IPS-NIHi7 (cell line): ENCODE data around the gene DRD5.

Experiments used
- DNase-seq: peaks from one replicate; pipeline ENCODE4 v3.0.0; 2012; ENCODE audit warnings: mixed read lengths; ENCODE audit errors: extremely low spot score

The DRD5 gene

GRCh38 chr4:9816285-9816684 lies 34.9 kb downstream of the DRD5 start:
- DNase-seq, result no peak

DNA sequence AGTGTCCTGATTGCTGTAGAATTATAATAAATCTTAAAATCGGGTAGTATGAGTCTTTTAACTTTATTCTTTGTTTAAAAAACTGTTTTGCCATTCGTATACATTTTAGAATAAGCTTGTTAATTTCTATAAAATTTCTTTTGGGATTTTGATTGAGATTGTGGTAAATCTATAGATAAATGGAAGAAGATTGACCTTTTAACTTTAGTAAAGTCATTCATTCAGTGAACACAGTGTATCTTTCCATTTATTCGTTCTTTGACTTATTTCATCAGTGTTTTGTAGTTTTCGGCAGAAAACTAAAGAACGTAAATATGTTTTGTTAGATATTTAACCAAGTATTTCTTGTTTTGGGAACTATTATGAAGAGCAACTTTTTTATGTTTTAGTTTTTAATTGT lies 38.9 kb downstream of the DRD5 start:
- no peak for DNase-seq

DNA sequence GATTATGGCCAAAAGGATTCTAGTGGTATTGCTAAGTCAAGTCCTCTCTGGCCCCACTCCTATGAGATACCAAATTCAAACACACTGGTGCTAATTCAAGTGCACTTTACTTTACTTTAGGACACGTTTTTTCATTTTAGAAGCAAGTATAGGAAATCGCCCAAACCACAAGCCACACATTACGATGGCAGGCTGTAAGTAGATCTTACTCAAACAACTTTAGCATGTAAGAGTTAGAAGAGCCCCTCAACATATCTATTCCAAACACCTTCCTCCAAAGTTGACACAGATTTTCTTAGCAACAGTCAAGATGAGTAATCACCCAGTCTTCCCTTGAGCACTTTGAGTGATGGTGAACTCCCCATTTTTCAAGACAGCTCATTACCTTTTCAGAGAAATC lies 43.6 kb downstream of the DRD5 start:
- DNase-seq, result no peak

- no peak for DNase-seq
These were observed 45.1 kb downstream of the DRD5 start for GRCh38 chr4:9826551-9826950.

GRCh38 chr4:9832640-9833039 lies 51.2 kb downstream of the DRD5 start:
- DNase-seq, result no peak

DNA sequence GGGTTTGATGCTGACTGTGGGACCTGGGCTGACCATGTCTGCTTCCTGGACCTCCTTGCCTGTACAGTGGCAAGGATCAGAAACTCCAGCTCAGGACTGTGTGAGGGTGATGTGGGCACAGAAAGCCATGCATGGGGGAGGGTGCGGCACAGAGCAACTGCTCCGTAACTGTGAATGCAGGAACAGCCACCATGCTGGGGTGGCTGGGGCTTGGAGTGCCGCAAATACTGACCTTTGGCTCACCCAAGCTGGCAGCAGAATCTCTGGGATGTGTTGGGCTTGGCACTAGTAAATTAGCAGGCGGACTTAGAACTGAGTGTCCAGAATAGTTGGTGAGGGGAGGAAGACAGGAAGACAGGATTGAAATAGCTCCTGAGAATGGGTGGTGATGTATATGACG lies 52.0 kb downstream of the DRD5 start:
- DNase-seq, result no peak
